Measurements from ENCODE around the gene ZBTB39.

- TF ChIP-seq CTCF (IDR thresholded peaks at IDR 0.05) (no peak), POLR2A (IDR thresholded peaks at IDR 0.05) (no peak), POLR2AphosphoS5 (IDR thresholded peaks at IDR 0.05; ENCODE audit: insufficient read depth in 1 of 2, low read depth in 1 of 2) (no peak)
These were observed 13.8 kb upstream of the ZBTB39 start for GRCh38 chr12:57019983-57020719.
